ENCODE data around the gene APOL5.

DNA sequence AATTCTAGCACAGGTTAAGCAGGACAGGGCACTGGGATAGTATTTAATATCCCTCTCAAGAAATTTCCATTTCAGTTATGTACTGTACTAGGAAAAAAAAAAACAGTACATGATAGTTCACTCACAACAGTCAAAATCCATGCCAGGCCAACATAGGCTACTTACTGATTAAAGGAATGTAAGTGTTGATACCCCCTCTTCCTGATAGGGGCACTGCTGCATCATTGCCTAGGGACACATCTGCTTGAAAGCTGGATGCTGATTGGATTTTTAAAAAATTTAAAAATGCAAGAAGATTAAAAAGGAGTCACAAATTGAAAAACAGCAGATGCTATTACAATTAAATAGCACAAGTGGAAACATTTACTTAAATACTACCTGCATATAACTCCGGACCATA lies 43.4 kb downstream of the APOL5 start:
- TF ChIP-seq, protein P1, sequence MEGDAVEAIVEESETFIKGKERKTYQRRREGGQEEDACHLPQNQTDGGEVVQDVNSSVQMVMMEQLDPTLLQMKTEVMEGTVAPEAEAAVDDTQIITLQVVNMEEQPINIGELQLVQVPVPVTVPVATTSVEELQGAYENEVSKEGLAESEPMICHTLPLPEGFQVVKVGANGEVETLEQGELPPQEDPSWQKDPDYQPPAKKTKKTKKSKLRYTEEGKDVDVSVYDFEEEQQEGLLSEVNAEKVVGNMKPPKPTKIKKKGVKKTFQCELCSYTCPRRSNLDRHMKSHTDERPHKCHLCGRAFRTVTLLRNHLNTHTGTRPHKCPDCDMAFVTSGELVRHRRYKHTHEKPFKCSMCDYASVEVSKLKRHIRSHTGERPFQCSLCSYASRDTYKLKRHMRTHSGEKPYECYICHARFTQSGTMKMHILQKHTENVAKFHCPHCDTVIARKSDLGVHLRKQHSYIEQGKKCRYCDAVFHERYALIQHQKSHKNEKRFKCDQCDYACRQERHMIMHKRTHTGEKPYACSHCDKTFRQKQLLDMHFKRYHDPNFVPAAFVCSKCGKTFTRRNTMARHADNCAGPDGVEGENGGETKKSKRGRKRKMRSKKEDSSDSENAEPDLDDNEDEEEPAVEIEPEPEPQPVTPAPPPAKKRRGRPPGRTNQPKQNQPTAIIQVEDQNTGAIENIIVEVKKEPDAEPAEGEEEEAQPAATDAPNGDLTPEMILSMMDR (conservative IDR thresholded peaks at IDR 0.05), result peak; percentile 43; the same call in 1 of the 2 replicates
- no peak for TF ChIP-seq EZH2 (IDR thresholded peaks at IDR 0.05; ENCODE audit: low read depth)
